GM18511 (cell line): ENCODE measurements around the gene DNASE1L2.
A peak's percentile ranks its signal among the peaks of the same experiment; 100 is the strongest.

Experiments used
- ATAC-seq: cut with Tn5 transposase; IDR thresholded peaks from one replicate; pipeline ENCODE4 v1.9.1; 2021; ENCODE audit warnings: mild to moderate bottlenecking, moderate library complexity; ENCODE audit not compliant: unreplicated experiment

The DNASE1L2 gene

GRCh38 chr16:2267505-2267912 lies 31.3 kb downstream of the DNASE1L2 start:
- peak; percentile 64 for ATAC-seq

DNA sequence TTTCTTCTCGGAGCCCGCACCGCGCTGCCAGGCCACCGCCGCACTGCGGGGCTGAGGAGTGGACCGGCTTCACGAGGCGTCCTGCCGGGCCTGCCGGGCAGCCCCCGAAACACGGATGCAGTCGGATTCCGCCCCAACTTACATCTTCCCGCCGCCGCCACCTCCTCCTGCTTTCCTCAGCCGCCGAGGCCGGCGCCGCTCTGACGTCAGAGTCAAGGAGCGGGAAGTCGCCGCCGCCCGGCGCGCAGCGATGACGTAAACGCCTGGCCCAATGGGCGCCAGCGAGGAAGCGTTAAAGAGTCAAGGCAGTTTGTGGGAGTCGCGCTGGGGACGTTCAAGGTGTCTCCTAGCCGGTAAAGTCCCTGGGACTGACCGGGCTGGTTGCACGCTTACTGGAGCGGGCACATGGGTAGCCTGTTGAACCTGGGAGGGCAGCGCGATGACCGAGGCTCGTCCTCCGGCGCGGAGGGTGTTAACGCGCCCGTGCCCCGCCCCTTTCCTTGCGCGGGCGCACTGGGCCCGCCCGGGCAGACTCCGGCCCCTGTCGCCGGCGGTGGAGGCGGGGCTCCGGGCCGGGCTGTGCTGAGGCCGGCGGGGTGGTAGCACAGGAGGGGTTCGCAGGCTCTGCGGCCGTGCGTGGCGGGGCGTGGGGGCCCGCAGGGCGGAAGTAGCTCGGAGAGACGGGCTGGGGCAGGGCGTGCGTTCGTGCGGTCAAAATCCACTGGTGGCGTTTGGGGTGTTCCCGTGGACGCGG lies 31.8 kb downstream of the DNASE1L2 start, which contains the start of gene RNPS1:
RNPS1 (minus strand) TSS at position 214 of the 754 bp plus-strand sequence. CDS start 3,483 bp downstream, outside the sequence.
- ATAC-seq = peak; percentile 85

GRCh38 chr16:2270070-2270462 lies 33.8 kb downstream of the DNASE1L2 start:
- ATAC-seq = no peak

DNA sequence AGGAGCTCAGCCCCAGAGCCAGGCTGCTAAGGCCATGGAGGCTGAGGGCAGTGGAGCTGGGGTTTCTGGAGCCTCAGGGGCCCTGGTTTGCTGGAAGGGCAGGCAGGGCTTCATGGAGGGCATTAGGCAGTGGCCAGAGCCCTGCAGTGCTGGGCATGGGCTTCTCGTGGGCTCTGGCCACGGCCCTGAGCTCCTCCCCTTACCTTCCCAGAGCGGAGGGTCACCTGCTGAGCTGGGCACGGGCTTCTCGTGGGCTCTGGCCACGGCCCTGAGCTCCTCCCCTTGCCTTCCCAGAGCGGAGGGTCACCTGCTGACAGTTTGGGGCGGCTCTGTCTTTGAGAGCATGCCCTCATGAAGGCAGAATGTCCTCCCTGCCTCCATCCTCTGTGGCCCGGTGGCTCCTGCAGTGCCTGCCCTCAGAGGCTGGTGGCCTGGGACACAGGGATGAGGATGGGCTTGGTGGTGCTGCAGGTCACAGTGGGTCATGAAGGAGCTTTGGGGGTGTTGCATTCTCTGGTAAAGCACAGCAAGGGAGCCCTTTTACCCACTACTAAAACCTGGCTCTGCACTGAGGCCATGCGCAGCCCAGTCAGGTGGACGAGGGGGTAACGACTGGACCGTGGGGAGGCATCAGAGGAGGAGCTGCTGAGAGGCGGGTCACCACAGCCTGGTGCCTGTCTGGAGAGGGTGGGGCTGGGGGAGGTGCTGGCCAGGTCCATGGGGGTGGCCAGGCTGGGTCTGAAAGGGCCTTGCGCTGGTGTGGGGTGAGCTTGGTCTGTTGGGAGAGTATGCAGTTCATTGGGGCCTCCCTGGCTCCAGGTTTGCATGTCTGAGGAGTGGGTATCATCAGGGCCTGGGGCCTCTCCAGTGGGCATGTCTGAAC lies 34.6 kb downstream of the DNASE1L2 start:
- no peak for ATAC-seq

DNA sequence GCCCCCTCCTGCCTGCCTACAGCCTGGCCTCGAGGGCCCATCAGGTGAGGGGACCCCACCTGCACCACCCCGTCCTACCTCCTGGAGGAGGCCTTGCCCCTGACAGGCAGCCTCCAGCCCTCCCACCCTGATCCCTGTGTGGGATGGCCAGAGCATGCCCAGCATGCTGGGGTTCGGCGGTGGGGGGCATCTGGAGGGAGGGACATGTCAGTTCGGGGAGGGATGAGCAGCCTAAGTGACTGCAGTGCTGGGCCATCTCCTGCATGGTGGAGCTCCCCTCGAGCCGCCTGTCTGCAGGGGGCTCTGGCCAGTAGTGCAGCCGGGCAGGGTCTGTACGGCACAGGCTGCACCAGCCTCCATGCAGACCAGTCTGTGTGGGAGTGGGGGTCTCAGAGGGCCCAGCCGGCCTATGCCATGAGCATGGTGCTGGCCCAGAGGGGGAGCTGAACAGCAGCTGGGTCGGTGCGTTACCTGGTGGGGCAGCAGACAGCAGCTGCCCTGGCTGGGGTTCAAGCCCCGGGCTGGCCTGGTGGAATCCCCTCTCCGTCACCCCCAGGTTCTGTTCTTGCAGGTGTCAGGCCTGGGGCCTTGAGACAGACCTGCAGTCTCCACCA lies 35.7 kb downstream of the DNASE1L2 start:
- no peak for ATAC-seq

- ATAC-seq = no peak
Measured at GRCh38 chr16:2273484-2273883, 37.2 kb downstream of the DNASE1L2 start.

- no peak for ATAC-seq
Measured at GRCh38 chr16:2273931-2274330, 37.7 kb downstream of the DNASE1L2 start.

DNA sequence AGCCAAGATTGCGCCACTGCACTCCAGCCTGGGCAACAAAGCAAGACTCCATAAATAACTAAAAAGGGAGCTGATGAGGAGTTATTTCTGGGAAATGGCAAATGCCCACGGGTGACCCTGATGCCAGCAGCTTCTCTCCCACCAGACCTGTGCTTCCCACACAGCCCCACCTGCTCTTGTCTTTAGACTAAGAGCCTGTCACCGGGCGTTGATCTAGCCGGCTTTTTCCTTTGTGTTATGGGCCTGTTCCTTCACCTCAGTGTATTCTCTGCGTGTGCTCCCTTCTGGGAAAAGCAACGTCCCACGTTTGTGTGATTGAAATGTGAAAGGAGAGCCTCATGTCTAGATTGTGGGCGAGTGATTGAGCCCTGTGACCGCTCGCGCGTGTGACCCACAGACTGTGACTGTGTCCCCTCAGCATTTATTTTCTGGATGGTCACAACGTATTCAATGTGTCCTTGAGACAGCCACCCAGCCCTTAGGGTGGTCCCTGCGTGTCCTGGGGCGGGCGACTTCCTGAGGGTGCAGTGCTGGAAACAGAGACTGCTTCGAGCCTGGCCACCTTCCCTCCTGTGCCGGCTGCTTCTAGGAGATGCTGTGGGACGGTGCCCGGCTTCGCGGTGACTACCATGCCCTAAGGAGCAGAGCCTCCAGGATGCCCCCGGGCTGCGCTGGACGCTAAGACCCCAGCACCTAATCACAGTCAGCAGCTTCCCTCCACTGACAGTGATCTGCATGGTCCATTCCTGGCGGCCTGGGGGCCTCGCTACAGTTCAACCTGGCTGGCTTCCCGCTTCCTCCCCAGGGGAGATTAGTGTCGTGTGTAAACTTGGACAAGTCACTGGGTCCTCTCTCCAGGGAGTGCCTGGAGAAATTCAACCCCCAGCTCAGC lies 39.5 kb downstream of the DNASE1L2 start:
- no peak for ATAC-seq

DNA sequence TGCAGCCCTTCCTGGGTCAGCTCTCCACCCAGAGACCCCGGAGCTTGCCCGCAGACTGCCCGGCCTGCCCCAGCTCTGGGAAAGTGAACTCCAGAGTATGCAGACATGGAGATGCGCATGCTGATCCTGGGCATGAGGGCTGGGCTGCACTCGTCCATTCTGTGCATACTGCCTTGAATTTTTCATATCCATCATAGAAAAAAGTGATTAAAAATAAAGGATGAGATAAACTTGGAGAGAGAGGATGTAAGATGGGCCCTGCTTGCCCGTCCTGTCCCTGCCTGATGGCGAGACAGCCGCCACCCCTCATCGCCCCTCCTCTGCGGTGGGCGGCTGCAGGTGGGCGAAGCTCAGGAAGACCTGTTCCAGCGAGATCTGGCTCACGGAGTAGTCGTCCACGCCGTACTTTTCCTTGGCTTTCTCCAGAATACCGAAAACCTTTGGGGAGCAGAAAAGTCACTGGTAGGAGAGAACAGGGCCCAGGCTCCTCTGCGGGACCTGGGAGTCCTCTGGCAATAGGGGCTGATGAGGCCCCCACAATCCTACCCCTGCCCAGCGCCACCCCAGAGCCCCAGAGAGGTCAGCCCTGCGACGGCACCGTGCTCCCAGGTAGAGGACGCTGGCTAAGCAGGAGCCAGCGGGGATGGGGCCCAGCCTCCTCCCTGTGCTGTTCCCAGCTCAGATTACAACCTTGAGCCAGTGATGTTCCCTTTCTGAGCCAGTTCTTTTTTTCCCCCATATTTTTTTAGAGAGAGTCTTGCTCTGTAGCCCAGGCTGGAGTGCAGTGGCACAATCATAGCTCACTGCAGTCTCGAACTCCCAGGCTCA lies 40.3 kb downstream of the DNASE1L2 start:
- no peak for ATAC-seq

DNA sequence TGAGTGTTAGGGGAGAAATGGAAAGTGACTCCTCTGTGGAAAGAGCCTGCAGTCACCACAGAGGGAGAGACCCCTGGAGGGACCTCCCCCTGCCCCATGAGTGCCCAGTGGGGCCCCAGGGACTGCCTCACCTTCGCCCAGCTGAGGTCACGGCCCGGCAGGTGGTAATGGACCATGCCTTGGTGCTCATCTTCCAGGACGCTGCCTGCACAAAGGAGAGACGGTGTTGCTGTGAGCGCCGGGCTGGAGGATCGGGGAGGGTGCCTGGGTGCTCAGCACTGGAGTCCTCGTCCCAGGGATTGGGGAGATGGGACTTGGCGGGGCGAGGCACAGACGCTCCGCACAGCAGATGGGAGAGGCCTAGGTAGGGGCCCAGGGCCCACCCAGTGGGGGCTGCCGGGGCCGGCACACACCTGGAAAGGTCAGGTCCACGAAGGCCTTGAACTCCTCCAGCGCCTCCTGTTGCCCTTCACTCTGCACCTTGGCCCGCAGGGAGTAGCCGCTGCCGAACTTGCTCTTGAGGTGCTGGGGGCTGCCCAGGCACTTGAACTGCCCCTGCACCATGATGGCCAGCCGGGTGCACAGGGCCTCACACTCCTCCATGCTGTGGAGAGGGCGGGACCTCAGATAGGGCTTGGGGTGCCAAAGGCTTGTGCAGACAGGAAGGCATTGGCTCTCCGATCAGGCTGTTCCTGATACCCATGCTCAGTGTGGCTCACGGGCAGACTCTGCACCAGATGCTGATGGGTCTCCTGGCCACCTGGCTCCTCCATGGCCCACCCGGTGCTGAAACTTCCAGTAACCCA lies 41.4 kb downstream of the DNASE1L2 start:
- ATAC-seq = no peak

DNA sequence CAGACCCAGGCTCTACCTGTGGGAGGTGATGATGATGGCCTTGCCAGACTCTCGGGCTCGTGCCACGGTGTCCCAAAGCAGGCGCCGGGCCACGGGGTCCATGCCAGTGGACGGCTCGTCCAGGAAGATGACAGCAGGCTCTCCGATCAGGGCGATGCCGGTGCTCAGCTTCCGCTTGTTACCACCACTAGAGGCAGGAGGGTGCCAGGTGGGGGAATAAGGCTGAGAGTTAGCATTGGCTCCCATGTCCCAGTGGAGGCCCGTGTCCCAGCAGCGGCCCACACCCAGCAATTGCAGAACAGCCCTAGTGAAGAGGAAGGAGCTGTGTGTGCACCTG lies 42.0 kb downstream of the DNASE1L2 start:
- ATAC-seq = no peak

DNA sequence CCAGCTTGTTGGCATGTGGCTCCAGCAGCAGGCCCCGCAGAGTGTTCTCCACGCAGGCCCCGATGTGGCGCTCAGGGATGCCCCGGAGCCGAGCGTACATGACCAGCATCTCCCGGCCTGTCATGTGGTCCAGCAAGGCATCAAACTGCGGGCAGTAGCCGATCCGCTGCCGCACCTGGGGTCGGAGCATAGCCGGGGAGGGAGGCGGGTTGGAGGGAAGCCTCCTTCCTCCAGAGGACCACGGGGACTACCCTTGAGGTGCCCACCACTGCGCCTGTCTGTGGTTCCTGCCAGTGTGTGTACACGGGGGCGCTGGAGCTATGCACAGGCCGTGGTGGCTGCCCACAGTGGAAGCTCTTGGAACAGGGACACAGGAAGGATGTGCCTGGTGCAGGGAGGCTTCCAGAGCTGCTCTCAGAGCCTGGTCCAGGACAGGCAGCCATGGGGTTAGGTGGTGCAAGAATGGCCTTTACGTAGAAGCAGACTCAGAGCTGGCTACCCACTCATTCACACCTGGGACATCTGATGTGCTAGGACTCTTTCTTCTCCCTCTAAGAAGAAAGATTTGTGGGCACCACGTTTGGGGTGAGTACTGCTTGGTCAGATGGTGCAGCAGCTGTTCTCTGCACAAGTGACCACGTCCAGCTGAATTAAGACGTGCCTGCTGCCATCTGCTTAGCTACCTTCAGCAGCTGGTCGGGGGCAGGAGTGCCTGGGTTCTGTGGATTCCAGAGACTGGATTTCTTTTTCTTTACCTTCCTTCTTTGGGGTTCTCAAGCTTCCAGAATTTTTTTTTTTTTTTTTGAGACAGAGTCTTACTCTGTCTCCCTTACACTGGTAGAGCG lies 42.9 kb downstream of the DNASE1L2 start:
- ATAC-seq = no peak

GRCh38 chr16:2280461-2280860 lies 44.2 kb downstream of the DNASE1L2 start:
- no peak for ATAC-seq

- no peak for ATAC-seq
Measured at GRCh38 chr16:2280981-2281542, 44.8 kb downstream of the DNASE1L2 start.

GRCh38 chr16:2282262-2282661 lies 46.0 kb downstream of the DNASE1L2 start:
- no peak for ATAC-seq

DNA sequence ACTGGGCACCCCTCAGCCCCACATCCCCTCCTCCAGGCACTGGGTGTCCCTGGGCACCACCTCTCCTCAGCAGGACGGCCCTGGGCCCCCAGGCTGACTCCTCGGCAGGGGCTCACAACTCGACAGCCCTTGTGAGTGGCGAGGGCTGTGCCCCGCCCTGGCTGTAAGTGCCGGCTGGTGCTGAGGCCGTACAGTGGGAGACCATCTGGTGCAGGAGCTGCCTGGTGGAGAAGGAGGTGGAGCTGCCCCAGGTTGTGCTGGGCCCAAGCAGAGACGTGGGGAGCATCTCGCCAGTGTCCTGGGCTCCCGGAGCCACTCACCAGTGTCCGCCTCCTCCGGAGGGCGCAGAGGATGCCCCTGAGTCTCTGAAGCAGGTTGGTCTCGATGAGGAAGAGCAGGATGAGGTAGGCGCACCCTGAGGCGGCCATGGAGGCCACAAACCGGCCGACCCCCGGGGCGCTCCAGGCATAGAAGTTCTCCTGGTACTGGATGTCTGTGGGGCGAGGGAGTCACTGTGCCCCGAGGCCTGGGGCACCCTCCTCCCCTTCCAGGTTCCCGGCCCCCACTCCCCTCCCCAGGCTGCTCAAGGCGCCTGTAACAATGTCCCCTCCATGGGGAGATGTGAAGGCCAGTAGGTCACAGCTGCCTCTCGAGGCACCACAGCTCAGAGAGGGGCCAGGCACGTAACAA lies 46.8 kb downstream of the DNASE1L2 start:
- ATAC-seq = no peak
